ENCODE results near the gene PGLYRP4. TPM values are rescaled to one million over a fixed set of nuclear protein-coding genes. Genes with fewer than 3 reads are reported as not detected.

Gene PGLYRP4
- total and polyA plus RNA-seq, 4 donors = not detected

DNA sequence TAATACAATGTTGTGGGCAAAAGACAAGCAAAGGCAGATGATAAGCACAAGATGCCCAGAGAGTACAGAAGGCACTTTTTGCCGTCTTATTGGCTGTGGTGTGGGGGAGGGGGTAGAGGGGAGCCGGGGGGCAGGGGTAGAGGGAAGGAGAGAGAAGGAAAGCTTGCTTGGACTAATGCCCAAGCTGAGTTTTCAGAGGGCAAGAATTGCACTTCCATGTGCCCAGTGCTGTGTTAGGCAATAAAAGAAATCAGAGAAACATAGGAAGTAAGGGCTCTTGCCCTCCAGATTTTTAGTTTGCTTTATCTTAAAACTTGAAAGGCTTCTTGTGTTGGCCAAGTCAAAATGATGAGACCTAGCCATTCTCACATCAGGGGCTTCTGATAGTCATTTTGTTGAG, 18.4 kb upstream of the PGLYRP4 start:
- Histone ChIP-seq H3K27me3 (ENCODE audit: control insufficient read depth in 1 of 2, insufficient read depth in 2 of 2, low read length in 1 of 2) (no peaks in the 10 kb centered on the region), H3K4me1 (ENCODE audit: control insufficient read depth in 1 of 2, insufficient read depth in 2 of 2, low read length in 2 of 2) (no peaks in the 10 kb centered on the region), H3K9me3 (ENCODE audit: control insufficient read depth, low read length) (no peaks in the 10 kb centered on the region), H3K27ac (ENCODE audit: low read depth in 1 of 2, low read length in 2 of 2) (no peak overlapping the region), H3K4me3 (ENCODE audit: low read length in 2 of 2) (no peak overlapping the region), H3K36me3 (ENCODE audit: control insufficient read depth in 1 of 2, insufficient read depth in 2 of 2, low read length in 1 of 2) (no peaks in the 10 kb centered on the region)
- WGBS, 2 donors = 69 to 85% methylated on average over 2 of the region's 2 CpGs
- intact Hi-C loops (cut with DNase I) = loop anchor here in 1 of 2 donors (10.0 kb wide), 1 partner anchor 638 kb away; no protein-coding TSS in a partner anchor
- DNase-seq (no peak), ATAC-seq (ENCODE audit: low FRiP score) (no peak)

DNA sequence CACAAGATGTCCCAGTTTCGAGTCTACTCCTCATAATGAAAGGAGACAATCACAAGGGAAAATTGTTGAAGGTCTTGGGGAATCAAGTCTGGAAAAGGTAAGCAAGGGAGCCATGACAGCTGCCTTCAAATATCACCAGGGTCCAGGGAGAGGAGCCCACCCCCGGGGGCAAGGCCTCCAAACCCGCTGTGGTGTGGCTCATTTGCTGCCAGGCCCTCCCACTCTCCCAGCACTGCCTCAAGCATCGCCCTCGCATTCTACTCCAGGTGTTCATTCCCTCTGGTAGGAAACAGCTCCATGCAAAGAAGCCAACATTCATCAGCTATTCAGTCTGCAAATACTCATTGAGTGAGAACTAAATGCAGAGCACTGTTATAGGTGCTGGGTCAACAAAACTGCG, 17.6 kb upstream of the PGLYRP4 start:
- no peaks in the 10 kb centered on the region for H3K9me3 ChIP-seq (ENCODE audit: control insufficient read depth, low read length)
- DNase-seq = no peak
- H3K27ac ChIP-seq (ENCODE audit: low read depth in 1 of 2, low read length in 2 of 2) = no peak overlapping the region
- ATAC-seq (ENCODE audit: low FRiP score) = no peak
- 86 to 87% methylated on average over 6 of the region's 6 CpGs for WGBS, 2 donors
- H3K36me3 ChIP-seq (ENCODE audit: control insufficient read depth in 1 of 2, insufficient read depth in 2 of 2, low read length in 1 of 2) = no peaks in the 10 kb centered on the region
- H3K4me3 ChIP-seq (ENCODE audit: low read length in 2 of 2) = no peak overlapping the region
- H3K27me3 ChIP-seq (ENCODE audit: control insufficient read depth in 1 of 2, insufficient read depth in 2 of 2, low read length in 1 of 2) = no peaks in the 10 kb centered on the region
- intact Hi-C loops (cut with DNase I) = loop anchor here in 1 of 2 donors (10.0 kb wide), 1 partner anchor 639 kb away; no protein-coding TSS in a partner anchor
- H3K4me1 ChIP-seq (ENCODE audit: control insufficient read depth in 1 of 2, insufficient read depth in 2 of 2, low read length in 2 of 2) = no peaks in the 10 kb centered on the region

DNA sequence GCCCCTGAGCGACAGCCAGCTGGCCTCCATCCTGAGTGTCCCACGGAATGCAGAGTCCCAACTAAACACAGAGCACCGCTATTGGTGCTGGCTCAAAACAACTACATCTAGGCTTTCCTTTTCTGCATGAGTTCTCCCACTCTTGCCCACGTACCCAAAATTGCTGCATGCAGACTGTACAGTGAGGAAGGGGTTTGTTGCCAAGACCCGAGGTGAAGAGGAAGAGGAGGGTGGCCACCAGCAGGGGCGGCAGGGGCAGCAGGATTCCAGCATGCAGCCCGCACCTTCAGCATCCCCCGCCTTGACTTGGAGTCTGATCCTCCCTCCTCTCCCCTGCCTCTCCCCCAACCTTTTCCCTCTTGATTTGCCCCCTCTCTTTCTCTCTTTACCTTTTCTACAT, 17.1 kb upstream of the PGLYRP4 start:
- ATAC-seq (ENCODE audit: low FRiP score) (no peak), DNase-seq (no peak)
- H3K36me3 ChIP-seq (ENCODE audit: control insufficient read depth in 1 of 2, insufficient read depth in 2 of 2, low read length in 1 of 2) = no peaks in the 10 kb centered on the region
- H3K4me1 ChIP-seq (ENCODE audit: control insufficient read depth in 1 of 2, insufficient read depth in 2 of 2, low read length in 2 of 2) = no peaks in the 10 kb centered on the region
- H3K27ac ChIP-seq (ENCODE audit: low read depth in 1 of 2, low read length in 2 of 2) = no peak overlapping the region
- no peaks in the 10 kb centered on the region for H3K27me3 ChIP-seq (ENCODE audit: control insufficient read depth in 1 of 2, insufficient read depth in 2 of 2, low read length in 1 of 2)
- no peaks in the 10 kb centered on the region for H3K9me3 ChIP-seq (ENCODE audit: control insufficient read depth, low read length)
- no peak overlapping the region for H3K4me3 ChIP-seq (ENCODE audit: low read length in 2 of 2)
- intact Hi-C loops (cut with DNase I) = loop anchor here in 1 of 2 donors (10.0 kb wide), 1 partner anchor 639 kb away; no protein-coding TSS in a partner anchor
- 69 to 72% methylated on average over 8 of the region's 8 CpGs for WGBS, 2 donors

DNA sequence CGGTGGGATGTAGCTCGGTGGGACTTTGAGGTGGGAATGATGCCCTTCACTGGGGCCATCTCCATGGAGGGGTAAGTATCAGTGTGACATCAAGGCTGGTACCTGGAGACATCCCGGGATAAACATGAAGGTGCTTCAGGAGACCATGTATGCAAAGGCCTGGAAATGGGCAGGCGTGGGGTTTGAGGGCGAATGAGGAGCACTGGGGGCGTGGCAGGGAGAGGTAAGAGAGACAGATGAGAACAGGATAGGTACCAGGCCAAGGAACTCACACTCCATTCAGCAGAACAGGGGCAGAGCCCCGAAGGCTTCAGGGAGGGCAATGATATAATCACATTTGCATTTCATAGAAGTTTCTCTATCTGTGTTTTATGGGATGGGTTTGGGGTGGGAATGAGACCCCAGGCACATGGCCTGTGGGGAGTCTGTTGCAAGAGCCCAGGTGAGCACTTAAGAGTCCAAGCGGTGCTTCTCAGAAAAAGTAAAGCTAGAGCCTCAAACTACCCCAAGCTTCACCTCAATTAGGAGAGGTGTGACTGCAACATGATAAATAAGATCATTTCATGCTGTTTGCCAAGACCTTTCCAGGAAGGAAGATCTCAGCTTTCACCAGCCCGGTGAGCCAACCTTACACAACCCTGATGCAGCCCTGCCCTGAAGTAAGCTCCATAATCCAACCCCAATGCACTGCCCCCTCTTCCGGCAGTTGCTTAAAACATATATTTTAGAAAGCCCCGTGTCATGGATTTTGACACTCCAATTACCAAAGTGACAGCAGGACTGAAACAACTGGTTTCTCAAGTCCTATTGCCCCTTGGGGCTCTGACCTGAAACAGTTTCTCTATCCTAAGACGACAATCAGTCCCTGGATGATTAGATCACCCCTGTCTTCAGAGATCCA, 16.4 kb upstream of the PGLYRP4 start:
- intact Hi-C loops (cut with DNase I) = loop anchor here in 1 of 2 donors (10.0 kb wide), 1 partner anchor 640 kb away; no protein-coding TSS in a partner anchor
- no peak overlapping the region for H3K4me3 ChIP-seq (ENCODE audit: low read length in 2 of 2)

GRCh38 chr1:153364156-153364555, 15.5 kb upstream of the PGLYRP4 start:
- H3K36me3 ChIP-seq (ENCODE audit: control insufficient read depth in 1 of 2, insufficient read depth in 2 of 2, low read length in 1 of 2) = no peaks in the 10 kb centered on the region
- intact Hi-C loops (cut with DNase I) = loop anchor here in 1 of 2 donors (10.0 kb wide), 1 partner anchor 641 kb away; no protein-coding TSS in a partner anchor
- H3K4me3 ChIP-seq (ENCODE audit: low read length in 2 of 2) = no peak overlapping the region
- no peak for ATAC-seq (ENCODE audit: low FRiP score)
- H3K9me3 ChIP-seq (ENCODE audit: control insufficient read depth, low read length) = no peaks in the 10 kb centered on the region
- H3K4me1 ChIP-seq (ENCODE audit: control insufficient read depth in 1 of 2, insufficient read depth in 2 of 2, low read length in 2 of 2) = no peaks in the 10 kb centered on the region
- no peaks in the 10 kb centered on the region for H3K27me3 ChIP-seq (ENCODE audit: control insufficient read depth in 1 of 2, insufficient read depth in 2 of 2, low read length in 1 of 2)
- no peak for DNase-seq
- no peak overlapping the region for H3K27ac ChIP-seq (ENCODE audit: low read depth in 1 of 2, low read length in 2 of 2)

More for the DNA sequence above, 16.4 kb upstream of the PGLYRP4 start:
- no peaks in the 10 kb centered on the region for H3K36me3 ChIP-seq (ENCODE audit: control insufficient read depth in 1 of 2, insufficient read depth in 2 of 2, low read length in 1 of 2)
- H3K27me3 ChIP-seq (ENCODE audit: control insufficient read depth in 1 of 2, insufficient read depth in 2 of 2, low read length in 1 of 2) = no peaks in the 10 kb centered on the region
- H3K9me3 ChIP-seq (ENCODE audit: control insufficient read depth, low read length) = no peaks in the 10 kb centered on the region
- H3K27ac ChIP-seq (ENCODE audit: low read depth in 1 of 2, low read length in 2 of 2) = no peak overlapping the region
- H3K4me1 ChIP-seq (ENCODE audit: control insufficient read depth in 1 of 2, insufficient read depth in 2 of 2, low read length in 2 of 2) = no peaks in the 10 kb centered on the region
- ATAC-seq (ENCODE audit: low FRiP score) = no peak
- no peak for DNase-seq
- WGBS, 2 donors = 82 to 88% methylated on average over 12 of the region's 12 CpGs

- Histone ChIP-seq H3K9me3 (ENCODE audit: control insufficient read depth, low read length) (no peaks in the 10 kb centered on the region), H3K27ac (ENCODE audit: low read depth in 1 of 2, low read length in 2 of 2) (no peak overlapping the region), H3K27me3 (ENCODE audit: control insufficient read depth in 1 of 2, insufficient read depth in 2 of 2, low read length in 1 of 2) (no peaks in the 10 kb centered on the region), H3K4me3 (ENCODE audit: low read length in 2 of 2) (no peak overlapping the region), H3K4me1 (ENCODE audit: control insufficient read depth in 1 of 2, insufficient read depth in 2 of 2, low read length in 2 of 2) (no peaks in the 10 kb centered on the region), H3K36me3 (ENCODE audit: control insufficient read depth in 1 of 2, insufficient read depth in 2 of 2, low read length in 1 of 2) (no peaks in the 10 kb centered on the region)
- WGBS, 2 donors = 76 to 77% methylated on average over 3 of the region's 3 CpGs
- DNase-seq (no peak), ATAC-seq (ENCODE audit: low FRiP score) (no peak)
- intact Hi-C loops (cut with DNase I) = loop anchor here in 1 of 2 donors (10.0 kb wide), 1 partner anchor 641 kb away; no protein-coding TSS in a partner anchor
Observed at GRCh38 chr1:153363641-153364040, 15.0 kb upstream of the PGLYRP4 start.

DNA sequence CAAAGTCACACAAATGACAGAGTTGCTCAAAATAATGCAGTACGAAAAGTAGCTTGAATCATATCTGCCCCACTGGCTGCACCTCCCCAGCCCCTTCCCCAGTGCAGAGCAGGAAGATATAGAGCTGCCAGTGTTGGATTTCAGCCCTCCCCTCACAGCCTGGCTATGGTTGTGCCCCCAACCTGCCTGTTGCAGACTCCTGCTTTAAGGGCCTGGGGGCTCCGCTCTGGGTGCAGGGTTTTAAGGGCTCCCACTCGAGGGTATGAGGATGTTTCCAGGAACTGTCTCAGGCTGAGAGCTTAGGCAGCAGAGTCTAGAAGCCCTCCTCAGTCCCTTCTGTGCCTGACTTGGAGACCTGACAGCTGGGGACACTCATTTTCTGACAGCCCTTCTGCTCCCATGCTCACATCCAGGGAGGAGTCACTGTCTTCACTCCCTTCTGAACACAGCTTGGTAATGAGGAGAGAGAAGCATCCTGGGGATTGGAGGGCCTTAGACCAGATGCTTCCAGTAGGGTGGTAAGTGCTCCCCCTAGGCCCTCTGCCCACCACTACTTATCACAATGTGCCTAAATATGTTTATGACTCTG, 13.6 kb upstream of the PGLYRP4 start:
- ATAC-seq (ENCODE audit: low FRiP score) = no peak
- no peak for DNase-seq

DNA sequence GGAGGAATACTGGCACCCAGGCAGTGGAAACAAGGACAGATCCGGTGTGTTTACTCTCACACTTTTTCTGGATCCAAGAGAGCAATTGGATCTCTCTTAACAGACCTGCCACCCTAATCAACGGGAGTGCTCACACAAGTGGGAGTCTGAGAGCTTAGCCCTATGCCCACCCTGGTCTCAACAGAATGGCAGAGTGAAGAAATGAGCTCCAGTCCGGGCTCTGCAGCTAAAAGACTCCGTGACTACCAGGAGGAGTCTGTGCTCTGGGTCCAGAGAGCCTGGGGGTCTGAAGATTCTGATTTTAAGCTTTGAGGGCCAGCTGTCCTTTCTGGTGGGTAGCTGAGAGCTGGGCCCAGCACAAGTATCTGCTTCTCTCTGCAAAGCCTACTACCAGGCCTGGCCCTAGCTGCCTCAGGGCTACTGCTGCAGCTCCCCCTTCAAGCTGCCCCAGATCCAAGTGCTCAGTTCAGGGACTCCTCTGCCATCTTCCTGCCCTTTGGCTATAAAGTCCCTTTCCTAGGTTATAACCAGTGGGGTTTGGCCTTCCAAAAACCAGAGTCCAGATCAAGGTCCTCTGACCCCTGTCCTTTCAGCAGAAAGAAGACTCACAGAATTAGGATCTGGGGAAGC, 13.0 kb upstream of the PGLYRP4 start:
- Histone ChIP-seq H3K4me3 (ENCODE audit: low read length in 2 of 2) (no peak overlapping the region), H3K27ac (ENCODE audit: low read depth in 1 of 2, low read length in 2 of 2) (no peak overlapping the region), H3K9me3 (ENCODE audit: control insufficient read depth, low read length) (no peaks in the 10 kb centered on the region), H3K36me3 (ENCODE audit: control insufficient read depth in 1 of 2, insufficient read depth in 2 of 2, low read length in 1 of 2) (no peaks in the 10 kb centered on the region), H3K4me1 (ENCODE audit: control insufficient read depth in 1 of 2, insufficient read depth in 2 of 2, low read length in 2 of 2) (no peaks in the 10 kb centered on the region), H3K27me3 (ENCODE audit: control insufficient read depth in 1 of 2, insufficient read depth in 2 of 2, low read length in 1 of 2) (no peaks in the 10 kb centered on the region)
- no peak for DNase-seq
- no peak for ATAC-seq (ENCODE audit: low FRiP score)
- intact Hi-C loops (cut with DNase I) = loop anchor here in 1 of 2 donors (10.0 kb wide), 1 partner anchor 643 kb away; no protein-coding TSS in a partner anchor
- 85 to 88% methylated on average over 4 of the region's 4 CpGs for WGBS, 2 donors

More for the DNA sequence above, 13.6 kb upstream of the PGLYRP4 start:
- H3K9me3 ChIP-seq (ENCODE audit: control insufficient read depth, low read length) = no peaks in the 10 kb centered on the region
- 93 to 94% methylated on average over 3 of the region's 3 CpGs for WGBS, 2 donors
- H3K4me3 ChIP-seq (ENCODE audit: low read length in 2 of 2) = no peak overlapping the region
- no peaks in the 10 kb centered on the region for H3K4me1 ChIP-seq (ENCODE audit: control insufficient read depth in 1 of 2, insufficient read depth in 2 of 2, low read length in 2 of 2)
- intact Hi-C loops (cut with DNase I) = loop anchor here in 1 of 2 donors (10.0 kb wide), 1 partner anchor 643 kb away; no protein-coding TSS in a partner anchor
- no peaks in the 10 kb centered on the region for H3K27me3 ChIP-seq (ENCODE audit: control insufficient read depth in 1 of 2, insufficient read depth in 2 of 2, low read length in 1 of 2)
- no peak overlapping the region for H3K27ac ChIP-seq (ENCODE audit: low read depth in 1 of 2, low read length in 2 of 2)
- H3K36me3 ChIP-seq (ENCODE audit: control insufficient read depth in 1 of 2, insufficient read depth in 2 of 2, low read length in 1 of 2) = no peaks in the 10 kb centered on the region
